ENCODE results near the gene GPSM3.

GPSM3 gene

DNA sequence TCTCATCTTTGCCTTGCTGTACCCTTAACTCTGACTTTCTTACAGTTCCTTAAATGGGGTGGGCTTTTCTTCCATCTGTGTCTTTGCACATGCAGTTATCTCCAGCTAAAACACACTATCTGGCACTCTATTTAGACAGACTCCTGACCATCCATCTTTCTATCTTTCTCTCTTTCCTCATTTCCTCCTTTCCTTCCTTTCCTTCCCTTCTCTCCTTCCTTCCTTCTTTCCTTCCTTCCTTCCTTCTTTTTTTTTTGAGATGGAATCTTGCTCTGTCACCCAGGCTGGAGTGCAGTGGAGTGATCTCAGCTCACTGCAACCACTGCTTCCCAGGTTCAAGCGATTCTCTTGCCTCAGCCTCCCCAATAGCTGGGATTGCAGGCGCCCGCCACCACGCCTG is 23.2 kb upstream of the GPSM3 start:
- H3K9me3 ChIP-seq (ENCODE audit: control insufficient read depth, low read length): no peaks in the 10 kb centered on the region
- H3K18ac ChIP-seq (ENCODE audit: low read depth in 1 of 2, low read length in 2 of 2): no peak overlapping the region
- no peaks in the 10 kb centered on the region for H3K79me1 ChIP-seq (replicated peaks; ENCODE audit: low read length, poor library complexity, severe bottlenecking)
- no peak overlapping the region for H2BK12ac ChIP-seq (ENCODE audit: low read length in 2 of 2)
- no peak overlapping the region for H2AFZ ChIP-seq (ENCODE audit: low read depth, low read length)
- peaks cover 44% of the 10 kb centered on the region in 2 experiments for H3K27me3 ChIP-seq (ENCODE audit: control insufficient read depth in 1 of 2, insufficient read depth in 1 of 2, low read length in 2 of 2)
- WGBS: 100% methylated on average over 4 of the region's 4 CpGs
- no peak overlapping the region for H2BK5ac ChIP-seq (ENCODE audit: low read depth, low read length, poor library complexity, severe bottlenecking)
- H2AK5ac ChIP-seq (ENCODE audit: low read length, severe bottlenecking): no peak overlapping the region
- H3K27ac ChIP-seq (ENCODE audit: low read length, poor library complexity, severe bottlenecking): no peak overlapping the region
- no peaks in the 10 kb centered on the region for H3K4me1 ChIP-seq (ENCODE audit: control insufficient read depth, insufficient read depth, low read depth, low read length)
- peaks cover 0 to 2% of the 10 kb centered on the region in 2 experiments for H3K36me3 ChIP-seq (ENCODE audit: control insufficient read depth in 1 of 2, insufficient read depth in 2 of 2, low read depth in 1 of 2, low read length in 2 of 2)
- no peak overlapping the region for H3K23ac ChIP-seq (ENCODE audit: low read length in 2 of 2)
- H2BK15ac ChIP-seq (ENCODE audit: low read depth, poor library complexity, severe bottlenecking): no peak overlapping the region
- no peak overlapping the region for H2BK120ac ChIP-seq (ENCODE audit: low read depth, low read length)
- no peak for DNase-seq
- no peak overlapping the region for H4K91ac ChIP-seq (ENCODE audit: low read length)
- no peak overlapping the region for H4K8ac ChIP-seq (ENCODE audit: low read length)
- no peak overlapping the region for H3K9ac ChIP-seq (ENCODE audit: low read length)
- H3K14ac ChIP-seq (ENCODE audit: low read length in 2 of 2): no peak overlapping the region
- no peak overlapping the region for H3K4me2 ChIP-seq (ENCODE audit: low read length, poor library complexity, severe bottlenecking)
- no peak overlapping the region for H3K4ac ChIP-seq (ENCODE audit: low read depth in 1 of 2, low read length in 2 of 2)
- H3K4me3 ChIP-seq (ENCODE audit: insufficient read depth in 1 of 2, low read depth in 1 of 2, low read length in 2 of 2): no peak overlapping the region

DNA sequence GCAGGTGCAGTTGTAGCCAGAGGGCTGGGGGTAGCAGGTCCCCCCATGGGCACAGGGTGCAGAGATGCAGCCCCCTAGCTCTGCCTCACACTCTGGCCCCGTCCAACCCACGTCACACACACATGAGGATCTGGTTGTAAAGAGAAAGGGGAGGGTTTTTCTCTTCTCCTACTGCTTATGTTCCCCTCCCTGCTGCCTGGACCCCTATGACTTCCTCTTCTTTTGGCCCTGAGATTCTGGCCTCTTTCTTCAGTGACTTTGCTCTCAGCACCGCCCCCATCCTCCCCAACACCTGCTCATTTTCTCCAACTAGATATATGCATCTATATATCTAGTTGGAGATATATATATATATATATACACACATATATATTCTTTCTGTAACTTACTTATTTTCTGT is 21.7 kb upstream of the GPSM3 start:
- H4K8ac ChIP-seq (ENCODE audit: low read length): no peak overlapping the region
- H3K18ac ChIP-seq (ENCODE audit: low read depth in 1 of 2, low read length in 2 of 2): no peak overlapping the region
- H2AFZ ChIP-seq (ENCODE audit: low read depth, low read length): no peak overlapping the region
- no peaks in the 10 kb centered on the region for H3K9me3 ChIP-seq (ENCODE audit: control insufficient read depth, low read length)
- no peak overlapping the region for H3K4ac ChIP-seq (ENCODE audit: low read depth in 1 of 2, low read length in 2 of 2)
- H2BK5ac ChIP-seq (ENCODE audit: low read depth, low read length, poor library complexity, severe bottlenecking): no peak overlapping the region
- no peak overlapping the region for H3K4me3 ChIP-seq (ENCODE audit: insufficient read depth in 1 of 2, low read depth in 1 of 2, low read length in 2 of 2)
- H3K36me3 ChIP-seq (ENCODE audit: control insufficient read depth in 1 of 2, insufficient read depth in 2 of 2, low read depth in 1 of 2, low read length in 2 of 2): peaks cover 0 to 2% of the 10 kb centered on the region in 2 experiments
- H3K4me1 ChIP-seq (ENCODE audit: control insufficient read depth, insufficient read depth, low read depth, low read length): no peaks in the 10 kb centered on the region
- H2AK5ac ChIP-seq (ENCODE audit: low read length, severe bottlenecking): no peak overlapping the region
- no peaks in the 10 kb centered on the region for H3K79me1 ChIP-seq (replicated peaks; ENCODE audit: low read length, poor library complexity, severe bottlenecking)
- no peak overlapping the region for H2BK120ac ChIP-seq (ENCODE audit: low read depth, low read length)
- no peak overlapping the region for H4K91ac ChIP-seq (ENCODE audit: low read length)
- H2BK12ac ChIP-seq (ENCODE audit: low read length in 2 of 2): no peak overlapping the region
- no peak overlapping the region for H2BK15ac ChIP-seq (ENCODE audit: low read depth, poor library complexity, severe bottlenecking)
- H3K27ac ChIP-seq (ENCODE audit: low read length, poor library complexity, severe bottlenecking): no peak overlapping the region
- H3K23ac ChIP-seq (ENCODE audit: low read length in 2 of 2): no peak overlapping the region
- no CpG with 5 or more reads among the region's 3 CpGs for WGBS
- peaks cover 29 to 31% of the 10 kb centered on the region in 2 experiments for H3K27me3 ChIP-seq (ENCODE audit: control insufficient read depth in 1 of 2, insufficient read depth in 1 of 2, low read length in 2 of 2)
- DNase-seq: no peak
- no peak overlapping the region for H3K4me2 ChIP-seq (ENCODE audit: low read length, poor library complexity, severe bottlenecking)
- H3K14ac ChIP-seq (ENCODE audit: low read length in 2 of 2): no peak overlapping the region
- no peak overlapping the region for H3K9ac ChIP-seq (ENCODE audit: low read length)

DNA sequence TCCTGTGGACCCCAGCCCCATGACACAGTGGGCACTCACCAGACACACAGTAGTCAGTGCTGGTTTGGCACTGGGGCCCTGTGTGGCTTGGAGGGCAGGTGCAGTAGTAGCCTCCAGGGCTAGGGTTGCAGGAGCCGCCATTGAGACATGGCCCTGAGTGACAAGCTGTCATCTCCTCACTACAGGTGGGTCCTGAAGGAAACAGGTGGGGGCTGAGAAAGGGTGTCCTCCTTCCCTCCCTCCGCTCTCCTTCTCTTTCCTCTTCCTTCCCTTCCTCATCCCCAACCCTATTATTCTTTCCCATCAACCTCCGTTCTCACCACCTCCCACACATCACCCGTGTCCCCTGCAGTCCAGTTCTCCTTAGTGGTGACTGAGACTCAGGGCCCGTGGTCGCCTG is 21.2 kb upstream of the GPSM3 start:
- Histone ChIP-seq H2AFZ (ENCODE audit: low read depth, low read length) (no peak overlapping the region), H3K4me1 (ENCODE audit: control insufficient read depth, insufficient read depth, low read depth, low read length) (no peaks in the 10 kb centered on the region), H3K14ac (ENCODE audit: low read length in 2 of 2) (no peak overlapping the region), H3K23ac (ENCODE audit: low read length in 2 of 2) (no peak overlapping the region), H2BK120ac (ENCODE audit: low read depth, low read length) (no peak overlapping the region), H2BK12ac (ENCODE audit: low read length in 2 of 2) (no peak overlapping the region), H4K8ac (ENCODE audit: low read length) (no peak overlapping the region), H3K36me3 (ENCODE audit: control insufficient read depth in 1 of 2, insufficient read depth in 2 of 2, low read depth in 1 of 2, low read length in 2 of 2) (peaks cover 0 to 2% of the 10 kb centered on the region in 2 experiments), H4K91ac (ENCODE audit: low read length) (no peak overlapping the region), H3K9ac (ENCODE audit: low read length) (no peak overlapping the region), H3K4ac (ENCODE audit: low read depth in 1 of 2, low read length in 2 of 2) (no peak overlapping the region), H3K4me2 (ENCODE audit: low read length, poor library complexity, severe bottlenecking) (no peak overlapping the region), H3K9me3 (ENCODE audit: control insufficient read depth, low read length) (no peaks in the 10 kb centered on the region), H3K27me3 (ENCODE audit: control insufficient read depth in 1 of 2, insufficient read depth in 1 of 2, low read length in 2 of 2) (peaks cover 25 to 30% of the 10 kb centered on the region in 2 experiments), H2BK15ac (ENCODE audit: low read depth, poor library complexity, severe bottlenecking) (no peak overlapping the region), H2BK5ac (ENCODE audit: low read depth, low read length, poor library complexity, severe bottlenecking) (no peak overlapping the region), H3K27ac (ENCODE audit: low read length, poor library complexity, severe bottlenecking) (no peak overlapping the region), H3K18ac (ENCODE audit: low read depth in 1 of 2, low read length in 2 of 2) (no peak overlapping the region), H3K4me3 (ENCODE audit: insufficient read depth in 1 of 2, low read depth in 1 of 2, low read length in 2 of 2) (no peak overlapping the region), H2AK5ac (ENCODE audit: low read length, severe bottlenecking) (no peak overlapping the region), H3K79me1 (replicated peaks; ENCODE audit: low read length, poor library complexity, severe bottlenecking) (no peaks in the 10 kb centered on the region)
- WGBS: 67% methylated on average over 1 of the region's 6 CpGs
- no peak for DNase-seq

DNA sequence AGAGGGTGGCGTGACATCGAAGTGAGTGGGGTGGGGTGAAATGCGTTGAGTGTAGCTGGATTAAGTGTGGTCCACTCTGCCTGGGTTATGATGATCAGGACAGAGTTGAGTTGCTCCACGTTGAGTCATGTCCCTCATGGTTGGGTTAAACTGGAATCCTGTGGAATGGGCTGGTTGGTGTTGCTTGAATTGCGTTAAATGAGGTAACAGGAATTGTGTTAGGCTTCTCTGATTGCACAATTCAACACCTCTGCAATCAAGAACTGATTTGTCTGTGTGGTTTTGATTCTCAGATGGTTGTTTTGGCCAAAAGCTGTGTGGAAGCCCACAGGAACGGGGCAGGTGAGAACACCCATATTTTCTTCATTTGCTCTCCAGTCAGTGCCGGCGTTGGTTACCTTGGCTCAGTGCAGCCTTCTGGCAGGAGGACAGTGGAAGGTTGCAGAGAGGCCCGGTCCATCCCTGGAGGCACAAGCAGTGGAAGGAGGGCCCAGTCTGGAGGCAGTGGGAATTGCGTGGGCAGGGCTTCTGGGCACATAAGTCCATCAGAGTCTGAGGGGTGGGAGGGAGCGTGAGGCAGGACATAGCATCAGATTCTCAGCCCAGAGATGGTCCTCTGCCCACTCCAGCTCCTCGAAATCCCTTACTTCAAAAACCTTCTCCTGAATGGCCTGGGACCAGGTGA is 19.8 kb upstream of the GPSM3 start:
- no peak overlapping the region for H3K23ac ChIP-seq (ENCODE audit: low read length in 2 of 2)
- peaks cover 13 to 19% of the 10 kb centered on the region in 2 experiments for H3K27me3 ChIP-seq (ENCODE audit: control insufficient read depth in 1 of 2, insufficient read depth in 1 of 2, low read length in 2 of 2)
- no peak overlapping the region for H3K27ac ChIP-seq (ENCODE audit: low read length, poor library complexity, severe bottlenecking)
- no peaks in the 10 kb centered on the region for H3K9me3 ChIP-seq (ENCODE audit: control insufficient read depth, low read length)
- H3K4ac ChIP-seq (ENCODE audit: low read depth in 1 of 2, low read length in 2 of 2): no peak overlapping the region
- no peak overlapping the region for H3K4me3 ChIP-seq (ENCODE audit: insufficient read depth in 1 of 2, low read depth in 1 of 2, low read length in 2 of 2)
- no peak overlapping the region for H3K9ac ChIP-seq (ENCODE audit: low read length)
- no peak overlapping the region for H4K8ac ChIP-seq (ENCODE audit: low read length)
- H4K91ac ChIP-seq (ENCODE audit: low read length): no peak overlapping the region
- H3K18ac ChIP-seq (ENCODE audit: low read depth in 1 of 2, low read length in 2 of 2): no peak overlapping the region
- H3K36me3 ChIP-seq (ENCODE audit: control insufficient read depth in 1 of 2, insufficient read depth in 2 of 2, low read depth in 1 of 2, low read length in 2 of 2): peaks cover 0 to 2% of the 10 kb centered on the region in 2 experiments
- no peak overlapping the region for H2AK5ac ChIP-seq (ENCODE audit: low read length, severe bottlenecking)
- no peak overlapping the region for H2BK5ac ChIP-seq (ENCODE audit: low read depth, low read length, poor library complexity, severe bottlenecking)
- H3K4me1 ChIP-seq (ENCODE audit: control insufficient read depth, insufficient read depth, low read depth, low read length): no peaks in the 10 kb centered on the region
- H2BK12ac ChIP-seq (ENCODE audit: low read length in 2 of 2): no peak overlapping the region
- H2BK15ac ChIP-seq (ENCODE audit: low read depth, poor library complexity, severe bottlenecking): no peak overlapping the region
- H2BK120ac ChIP-seq (ENCODE audit: low read depth, low read length): no peak overlapping the region
- no peak for DNase-seq
- WGBS: 86% methylated on average over 12 of the region's 12 CpGs
- H3K79me1 ChIP-seq (replicated peaks; ENCODE audit: low read length, poor library complexity, severe bottlenecking): no peaks in the 10 kb centered on the region
- H3K4me2 ChIP-seq (ENCODE audit: low read length, poor library complexity, severe bottlenecking): no peak overlapping the region
- H3K14ac ChIP-seq (ENCODE audit: low read length in 2 of 2): no peak overlapping the region
- no peak overlapping the region for H2AFZ ChIP-seq (ENCODE audit: low read depth, low read length)

Measured in mesenchymal stem cell (in vitro differentiated cells and primary cell).